Colon (tissue), 2 donors: ENCODE results near the gene MSL2.
"Not testable (repeated sequence)": the region's sequence is repeated elsewhere in the genome, so short reads cannot be mapped to it uniquely, and the experiment has no call there.

ENCODE experiments used
- FAIRE-seq: peaks from 2 replicates; lab custom pipeline; 2012; peaks lifted over from hg19 to GRCh38; lab: Jason Lieb, UNC
- donor health status: control.
- donor health status: control.

Gene MSL2

GRCh38 chr3:136192195-136192594, 3.9 kb downstream of the MSL2 start:
- not testable (repeated sequence) for FAIRE-seq

GRCh38 chr3:136189859-136190617, 6.1 kb downstream of the MSL2 start:
- FAIRE-seq = no peak

GRCh38 chr3:136189043-136189442, 7.1 kb downstream of the MSL2 start:
- no peak for FAIRE-seq

- no peak for FAIRE-seq
These were observed 8.3 kb downstream of the MSL2 start for GRCh38 chr3:136187868-136188267.

- no peak for FAIRE-seq
These were observed 9.3 kb downstream of the MSL2 start for GRCh38 chr3:136186846-136187245.

GRCh38 chr3:136186344-136186743, 9.8 kb downstream of the MSL2 start:
- FAIRE-seq = no peak

GRCh38 chr3:136184703-136185102, 11.4 kb downstream of the MSL2 start:
- FAIRE-seq = no peak

GRCh38 chr3:136181741-136182140, 14.4 kb downstream of the MSL2 start:
- peak; percentile 21 for FAIRE-seq

- no peak for FAIRE-seq
These were observed 18.3 kb downstream of the MSL2 start for GRCh38 chr3:136177876-136178275.

GRCh38 chr3:136173939-136174490, 22.1 kb downstream of the MSL2 start:
- FAIRE-seq = no peak

GRCh38 chr3:136171097-136171542, 25.0 kb downstream of the MSL2 start:
- no peak for FAIRE-seq

GRCh38 chr3:136168236-136168635, 27.9 kb downstream of the MSL2 start:
- not testable (repeated sequence) for FAIRE-seq

- FAIRE-seq = no peak
These were observed 29.6 kb downstream of the MSL2 start for GRCh38 chr3:136166507-136166906.

- FAIRE-seq = not testable (repeated sequence)
These were observed 32.5 kb downstream of the MSL2 start for GRCh38 chr3:136163607-136164006.

GRCh38 chr3:136162322-136162721, 33.8 kb downstream of the MSL2 start:
- no peak for FAIRE-seq

- no peak for FAIRE-seq
These were observed 34.6 kb downstream of the MSL2 start for GRCh38 chr3:136161516-136161915.

- FAIRE-seq = no peak
These were observed 43.2 kb downstream of the MSL2 start for GRCh38 chr3:136152963-136153362.

- FAIRE-seq = no peak
These were observed 43.8 kb downstream of the MSL2 start for GRCh38 chr3:136152176-136152843.

GRCh38 chr3:136151219-136151618, 44.9 kb downstream of the MSL2 start:
- no peak for FAIRE-seq

- no peak for FAIRE-seq
These were observed 46.5 kb downstream of the MSL2 start for GRCh38 chr3:136149667-136150066.

- no peak for FAIRE-seq
These were observed 49.0 kb downstream of the MSL2 start for GRCh38 chr3:136146981-136147729.

- FAIRE-seq = not testable (repeated sequence)
These were observed 51.7 kb downstream of the MSL2 start for GRCh38 chr3:136144397-136144796.

GRCh38 chr3:136142592-136142991, 53.5 kb downstream of the MSL2 start:
- no peak for FAIRE-seq
